Ovary (tissue), 9 donors: ENCODE measurements around the gene LSM14A. TPM values are rescaled to one million over a fixed set of nuclear protein-coding genes. Genes with fewer than 3 reads are reported as not detected.
"Not testable (repeated sequence)": the region's sequence is repeated elsewhere in the genome, so short reads cannot be mapped to it uniquely, and the experiment has no call there.

Source experiments
- DNase-seq, 5 donors: peaks; one replicate each; pipeline ENCODE4 v3.0.0-alpha.2; 2019 to 2020
- H3K27ac ChIP-seq, 2 donors: fragments of 200-600 bp; one replicate each; pipeline versions ENCODE4 v1.5.1 to v1.8.0; 2019 to 2022
- H3K27me3 ChIP-seq: fragments of 200-600 bp; one replicate; pipeline ENCODE4 v1.8.0; 2022
- H3K36me3 ChIP-seq: fragments of 200-600 bp; sonication (generic); one replicate; pipeline ENCODE4 v1.5.1; 2019
- H3K4me1 ChIP-seq: one replicate; pipeline ENCODE4 v1.8.1; 2013; ENCODE audit warnings: mild to moderate bottlenecking, moderate library complexity; ENCODE audit not compliant: insufficient read depth
- H3K4me3 ChIP-seq: fragments of 200-600 bp; sonication (generic); one replicate; pipeline ENCODE4 v1.5.1; 2017
- H3K9me3 ChIP-seq, 2 donors: fragments of 200-600 bp in 1 of 2; sonication (generic) in 1 of 2; one replicate each; pipeline versions ENCODE4 v1.5.1 to v1.8.1; 2013 to 2019; ENCODE audit warnings: mild to moderate bottlenecking in 1 of 2, moderate library complexity in 1 of 2
- EP300 ChIP-seq: sonication (generic); formaldehyde crosslinking; IDR thresholded peaks from one replicate; pipeline ENCODE4 v1.6.1; 2017; ENCODE audit warnings: antibody characterized with exemption
- POLR2A ChIP-seq: fragments of 450-650 bp; IDR thresholded peaks from one replicate; pipeline ENCODE4 v1.6.1; 2017; ENCODE audit warnings: antibody characterized with exemption, mild to moderate bottlenecking, moderate library complexity
- WGBS, 3 donors: extraction: QIAGEN DNeasy Blood & Tissue Kit in 1 of 3; methylation state at CpG; one replicate each; pipeline versions ENCODE4 v1.1.5 to v1.1.7; 2013 to 2017; 5-methylcytosine and 5-hydroxymethylcytosine counted together
- intact Hi-C, 4 donors: fragments of 100-400 bp; cut with DNase I; formaldehyde crosslinking; loops; one replicate each; pipeline versions ENCODE4 v1.11.0 to v1.15.1; 2022 to 2023
- polyA plus RNA-seq, 2 donors: library from polyadenylated mRNA; stranded (reverse); fragments of 200-250 nt in 1 of 2; fragments of 350-450 nt in 1 of 2; fragmentation: Illumina TruSeq in 1 of 2; extraction: RNeasy Lipid Tissue Mini Kit (QIAGEN cat#74804) in 1 of 2; gene quantifications; one replicate each; pipeline ENCODE4 v1.2.3, GENCODE V29; 2013 to 2014
- total RNA-seq, 7 donors: library from RNA; depleted of rRNA in 2 of 7; stranded (reverse); fragments of >200 nt in 2 of 7; fragmentation: NEBNext Ultra II Directional in 3 of 7; extraction: Animal tissue kit (Norgen Biotek cat#: 25700) in 3 of 7; gene quantifications; one replicate each; pipeline versions ENCODE4 v1.1.0 to v1.2.4, GENCODE V29; 2016 to 2023
- TF ChIP-seq, protein P1 (sequence below), 3 donors: fragments of 450-650 bp in 2 of 3; fragments of 200-600 bp in 1 of 3; IDR thresholded peaks; one replicate each; pipeline versions ENCODE4 v1.5.1 to v1.8.0; 2016 to 2022; ENCODE audit warnings: antibody characterized with exemption in 3 of 3, mild to moderate bottlenecking in 1 of 3
- donor health status: DM: no; HTN: no; CAD: no; lungs with moderate emphysema.
- donor health status: DM: no; HTN: no; CAD: no.
- donor health status: Bipolar disorder and iron deficiency.
- donor health status: DM: yes; HTN: yes; CAD: no.
- donor health status: DM: no; HTN: no; CAD: no.
- donor health status: DM: yes; HTN: yes; CAD: no.

The LSM14A gene
- total and polyA plus RNA-seq, 9 donors, result 85.8 to 130 (median 114) TPM

DNA sequence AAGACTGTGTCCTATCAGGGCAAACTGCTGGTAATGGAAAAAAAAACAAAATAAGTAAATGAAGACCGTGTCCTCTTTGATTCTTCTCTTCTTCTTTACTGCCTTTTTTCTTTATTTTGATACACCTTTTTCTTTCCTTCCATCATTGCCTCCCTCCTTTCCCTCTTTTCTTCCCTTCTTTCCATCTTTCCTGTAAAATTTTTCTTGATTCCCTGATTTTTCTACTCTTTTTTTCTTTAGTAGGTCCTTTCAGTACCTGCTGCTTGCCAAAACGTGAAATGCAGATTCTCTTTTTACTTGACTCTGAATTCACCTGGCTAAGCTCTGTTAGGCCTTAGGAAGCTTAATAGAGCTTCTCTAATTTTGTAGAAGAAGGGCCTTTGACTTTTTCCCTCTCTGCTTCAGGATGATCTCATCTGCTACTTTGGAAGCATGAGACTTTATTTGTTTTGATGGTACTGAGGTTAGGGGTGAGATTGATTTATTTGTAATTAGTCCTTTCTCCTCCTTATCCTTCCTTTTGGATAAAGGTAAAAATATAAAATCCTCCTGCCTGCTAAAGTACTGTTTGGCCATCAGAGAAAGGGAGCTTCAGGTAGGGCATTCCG lies 19.2 kb downstream of the LSM14A start:
- no peaks in the 10 kb centered on the region for H3K9me3 ChIP-seq
- no peaks in the 10 kb centered on the region for H3K27me3 ChIP-seq
- no peak for DNase-seq
- intact Hi-C loops, result no loop called here
- H3K4me3 ChIP-seq, result no peak overlapping the region
- TF ChIP-seq, protein P1, sequence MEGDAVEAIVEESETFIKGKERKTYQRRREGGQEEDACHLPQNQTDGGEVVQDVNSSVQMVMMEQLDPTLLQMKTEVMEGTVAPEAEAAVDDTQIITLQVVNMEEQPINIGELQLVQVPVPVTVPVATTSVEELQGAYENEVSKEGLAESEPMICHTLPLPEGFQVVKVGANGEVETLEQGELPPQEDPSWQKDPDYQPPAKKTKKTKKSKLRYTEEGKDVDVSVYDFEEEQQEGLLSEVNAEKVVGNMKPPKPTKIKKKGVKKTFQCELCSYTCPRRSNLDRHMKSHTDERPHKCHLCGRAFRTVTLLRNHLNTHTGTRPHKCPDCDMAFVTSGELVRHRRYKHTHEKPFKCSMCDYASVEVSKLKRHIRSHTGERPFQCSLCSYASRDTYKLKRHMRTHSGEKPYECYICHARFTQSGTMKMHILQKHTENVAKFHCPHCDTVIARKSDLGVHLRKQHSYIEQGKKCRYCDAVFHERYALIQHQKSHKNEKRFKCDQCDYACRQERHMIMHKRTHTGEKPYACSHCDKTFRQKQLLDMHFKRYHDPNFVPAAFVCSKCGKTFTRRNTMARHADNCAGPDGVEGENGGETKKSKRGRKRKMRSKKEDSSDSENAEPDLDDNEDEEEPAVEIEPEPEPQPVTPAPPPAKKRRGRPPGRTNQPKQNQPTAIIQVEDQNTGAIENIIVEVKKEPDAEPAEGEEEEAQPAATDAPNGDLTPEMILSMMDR (IDR thresholded peaks at IDR 0.05), result no peak
- TF ChIP-seq EP300 (no peak), POLR2A (no peak)
- H3K4me1 ChIP-seq, result peaks cover 5% of the 10 kb centered on the region
- H3K27ac ChIP-seq, result no peak overlapping the region
- no peaks in the 10 kb centered on the region for H3K36me3 ChIP-seq
- WGBS, 3 donors, result 63 to 70% (median 63%) methylated on average over 3 of the region's 3 CpGs

DNA sequence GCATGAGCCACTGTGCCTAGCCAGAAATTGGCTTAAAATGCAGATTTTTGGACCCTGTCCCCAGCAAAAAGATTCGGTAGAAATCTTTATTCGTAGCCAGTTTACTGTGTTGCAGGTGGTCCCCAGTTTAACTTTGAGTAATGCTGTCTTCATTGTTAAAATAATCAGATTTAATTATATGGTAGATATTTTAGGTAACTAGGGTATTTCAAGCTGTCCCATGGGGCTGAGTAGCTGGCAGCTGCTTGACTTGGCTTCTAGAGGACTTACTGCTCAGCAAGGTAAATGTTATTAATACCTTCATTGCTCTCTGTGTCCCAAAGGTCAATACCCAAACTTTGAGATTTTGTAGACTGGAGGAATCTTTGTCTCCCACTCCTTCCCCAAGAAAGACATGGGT lies 21.1 kb downstream of the LSM14A start:
- no peak for DNase-seq
- TF ChIP-seq POLR2A (no peak), EP300 (no peak)
- TF ChIP-seq, protein P1 (IDR thresholded peaks at IDR 0.05), result no peak
- intact Hi-C loops, result no loop called here
- H3K36me3 ChIP-seq, result no peaks in the 10 kb centered on the region
- no peak overlapping the region for H3K4me3 ChIP-seq
- no peak overlapping the region for H3K27ac ChIP-seq
- no peaks in the 10 kb centered on the region for H3K9me3 ChIP-seq
- peaks cover 2% of the 10 kb centered on the region for H3K4me1 ChIP-seq
- no peaks in the 10 kb centered on the region for H3K27me3 ChIP-seq
- WGBS, 3 donors, result 83 to 92% (median 87%) methylated on average over 2 of the region's 2 CpGs

DNA sequence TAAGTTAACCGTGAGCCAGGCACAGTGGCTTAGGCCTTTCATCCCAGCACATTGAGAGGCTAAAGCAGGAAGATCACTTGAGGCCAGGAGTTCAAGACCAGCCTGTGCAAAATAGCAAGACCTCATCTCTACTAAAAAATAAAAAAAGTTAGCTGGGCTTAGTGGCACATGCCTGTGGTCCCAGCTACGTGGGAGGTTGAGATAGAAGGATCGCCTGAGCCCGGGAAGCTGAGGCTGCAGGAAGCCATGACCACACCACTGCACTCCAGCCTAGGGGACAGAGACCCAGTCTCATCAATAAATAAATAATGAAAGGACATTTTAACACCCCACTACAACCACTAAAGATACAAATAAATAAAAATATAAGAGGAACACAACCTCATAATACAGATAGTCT lies 21.6 kb downstream of the LSM14A start:
- H3K9me3 ChIP-seq, result no peaks in the 10 kb centered on the region
- intact Hi-C loops, result no loop called here

DNA sequence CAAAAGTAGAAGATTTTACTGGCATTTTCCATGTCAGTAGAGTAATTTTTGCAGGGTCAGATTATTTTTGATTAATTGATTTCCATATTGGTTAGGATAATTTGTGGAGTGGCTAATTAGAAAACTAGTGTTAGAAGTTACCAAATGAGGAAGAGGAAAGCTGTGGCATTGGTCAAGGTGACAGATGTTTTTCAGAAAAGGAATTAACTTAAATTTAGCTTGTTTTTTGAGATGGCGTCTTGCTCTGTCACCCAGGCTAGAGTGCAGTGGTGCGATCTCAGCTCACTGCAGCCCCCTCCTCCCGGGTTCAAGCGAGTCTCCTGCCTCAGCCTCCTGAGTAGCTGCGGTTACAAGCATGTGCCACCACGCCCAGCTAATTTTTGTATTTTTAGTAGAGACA lies 28.8 kb downstream of the LSM14A start:
- intact Hi-C loops, result no loop called here
- H3K27ac ChIP-seq, result no peak overlapping the region
- TF ChIP-seq, protein P1 (IDR thresholded peaks at IDR 0.05), result no peak
- no peak for TF ChIP-seq POLR2A
- TF ChIP-seq EP300, result no peak
- no peak overlapping the region for H3K4me3 ChIP-seq
- H3K4me1 ChIP-seq, result no peaks in the 10 kb centered on the region
- H3K27me3 ChIP-seq, result no peaks in the 10 kb centered on the region
- H3K9me3 ChIP-seq, result no peaks in the 10 kb centered on the region
- no peaks in the 10 kb centered on the region for H3K36me3 ChIP-seq
- 97 to 98% (median 97%) methylated on average over 6 of the region's 6 CpGs for WGBS, 3 donors
- DNase-seq, result no peak

More for the DNA sequence above, 21.6 kb downstream of the LSM14A start:
- DNase-seq, result no peak
- H3K4me1 ChIP-seq, result peaks cover 2% of the 10 kb centered on the region
- TF ChIP-seq, protein P1 (IDR thresholded peaks at IDR 0.05), result no peak
- TF ChIP-seq EP300 (no peak), POLR2A (no peak)
- H3K4me3 ChIP-seq, result no peak overlapping the region
- H3K27me3 ChIP-seq, result no peaks in the 10 kb centered on the region
- no peak overlapping the region for H3K27ac ChIP-seq
- H3K36me3 ChIP-seq, result no peaks in the 10 kb centered on the region
- 55 to 74% (median 66%) methylated on average over 4 of the region's 4 CpGs for WGBS, 3 donors

DNA sequence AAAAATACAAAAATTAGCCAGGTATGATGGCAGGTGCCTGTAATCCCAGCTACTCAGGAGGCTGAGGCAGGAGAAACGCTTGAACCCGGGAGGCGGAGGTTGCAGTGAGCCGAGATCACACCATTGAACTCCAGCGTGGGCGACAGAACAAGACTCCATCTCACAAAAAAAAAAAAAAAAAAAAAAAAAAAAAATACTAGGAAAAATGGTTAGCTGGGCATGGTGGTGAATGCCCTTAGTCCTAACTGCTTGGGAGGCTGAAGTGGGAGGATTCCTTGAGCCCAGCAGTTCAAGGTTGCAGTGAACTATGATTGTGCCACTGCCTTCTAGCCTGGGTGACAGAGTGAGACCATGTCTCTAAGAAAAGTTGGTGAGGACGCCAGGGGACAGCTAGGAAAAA lies 33.0 kb downstream of the LSM14A start:
- H3K27ac ChIP-seq, DNase-seq, H3K4me1 ChIP-seq, H3K36me3 ChIP-seq, H3K9me3 ChIP-seq, H3K27me3 ChIP-seq, H3K4me3 ChIP-seq, intact Hi-C loops: not testable (repeated sequence)
- WGBS, 3 donors, result 92 to 96% (median 95%) methylated on average over 7 of the region's 7 CpGs
